ENCODE measurements around the gene GATM. TPM values are rescaled to one million over a fixed set of nuclear protein-coding genes. Genes with fewer than 3 reads are reported as not detected.
A peak's percentile ranks its signal among the peaks of the same experiment; 100 is the strongest.
"Not testable (repeated sequence)": the region's sequence is repeated elsewhere in the genome, so short reads cannot be mapped to it uniquely, and the experiment has no call there.

GATM gene
- total RNA-seq, 1 donor from 2014 or later = 0.26 TPM

- no peak for DNase-seq (ENCODE audit: low read depth in 2 of 2)
These were observed 23.6 kb downstream of the GATM start for GRCh38 chr15:45354711-45355110.

- DNase-seq (ENCODE audit: low read depth in 2 of 2) = no peak
These were observed 27.1 kb downstream of the GATM start for GRCh38 chr15:45351227-45351626.

- no peak for DNase-seq (ENCODE audit: low read depth in 2 of 2)
These were observed 28.7 kb downstream of the GATM start for GRCh38 chr15:45349623-45350022.

- no peak for DNase-seq (ENCODE audit: low read depth in 2 of 2)
These were observed 30.4 kb downstream of the GATM start for GRCh38 chr15:45347989-45348388.

- DNase-seq (ENCODE audit: low read depth in 2 of 2) = no peak
These were observed 31.3 kb downstream of the GATM start for GRCh38 chr15:45347033-45347432.

- no peak for DNase-seq (ENCODE audit: low read depth in 2 of 2)
These were observed 32.0 kb downstream of the GATM start for GRCh38 chr15:45346381-45346780.

GRCh38 chr15:45343258-45343860 is 35.0 kb downstream of the GATM start:
- no peak for DNase-seq (ENCODE audit: low read depth in 2 of 2)

- no peak for DNase-seq (ENCODE audit: low read depth in 2 of 2)
These were observed 36.6 kb downstream of the GATM start for GRCh38 chr15:45341790-45342189.

- no peak for DNase-seq (ENCODE audit: low read depth in 2 of 2)
These were observed 37.9 kb downstream of the GATM start for GRCh38 chr15:45340429-45340828.

GRCh38 chr15:45338417-45338816 is 39.9 kb downstream of the GATM start:
- DNase-seq (ENCODE audit: low read depth in 2 of 2) = no peak

GRCh38 chr15:45337224-45337623 is 41.1 kb downstream of the GATM start:
- no peak for DNase-seq (ENCODE audit: low read depth in 2 of 2)

GRCh38 chr15:45333550-45333949 is 44.8 kb downstream of the GATM start:
- DNase-seq (ENCODE audit: low read depth in 2 of 2) = no peak

GRCh38 chr15:45332694-45333093 is 45.6 kb downstream of the GATM start:
- DNase-seq (ENCODE audit: low read depth in 2 of 2) = no peak

- DNase-seq (ENCODE audit: low read depth in 2 of 2) = no peak
These were observed 46.4 kb downstream of the GATM start for GRCh38 chr15:45331972-45332371.

GRCh38 chr15:45328663-45329062 is 49.7 kb downstream of the GATM start:
- no peak for DNase-seq (ENCODE audit: low read depth in 2 of 2)

GRCh38 chr15:45326741-45327140 is 51.6 kb downstream of the GATM start:
- DNase-seq (ENCODE audit: low read depth in 2 of 2) = no peak

- DNase-seq (ENCODE audit: low read depth in 2 of 2) = no peak
These were observed 52.1 kb downstream of the GATM start for GRCh38 chr15:45326280-45326679.

- no peak for DNase-seq (ENCODE audit: low read depth in 2 of 2)
These were observed 57.7 kb downstream of the GATM start for GRCh38 chr15:45320581-45321205.

GRCh38 chr15:45319472-45320214 is 58.7 kb downstream of the GATM start:
- no peak for DNase-seq (ENCODE audit: low read depth in 2 of 2)

- DNase-seq (ENCODE audit: low read depth in 2 of 2) = peak in 1 of 2 donors; percentile 19
These were observed 63.4 kb downstream of the GATM start for GRCh38 chr15:45314960-45315359.

GRCh38 chr15:45314117-45314516 is 64.2 kb downstream of the GATM start:
- DNase-seq (ENCODE audit: low read depth in 2 of 2) = not testable (repeated sequence)
